K562 (cell line): Measurements from ENCODE around the gene MET. TPM values are rescaled to one million over a fixed set of nuclear protein-coding genes. Genes with fewer than 3 reads are reported as not detected.
A peak's percentile ranks its signal among the peaks of the same experiment; 100 is the strongest.

Experiments used
- ATAC-seq: fragments of 200-7000 bp; cut with Tn5 transposase; 3 replicates; pipeline ENCODE4 v1.9.1; 2020; ENCODE audit warnings: moderate library complexity
- BruUV-seq: library from RNA; stranded (reverse); fragments of 400-500 nt; replicated peaks from 2 replicates; lab custom pipeline; 2021; lab: Mats Ljungman, UMichigan
- CTCF ChIA-PET: fragments of 300-600 bp; formaldehyde crosslinking; extraction: SDS; loops from one replicate; lab custom pipeline; 2021; ENCODE audit warnings: low intra/inter-chr PET ratio; lab: Yijun Ruan, JAX
- POLR2A ChIA-PET: fragments of 300-600, 350-650 bp; sonication (Branson Sonifier 250); formaldehyde crosslinking; extraction: SDS; loops from one replicate; lab custom pipeline; 2021; ENCODE audit warnings: antibody characterized with exemption, inconsistent platforms; lab: Yijun Ruan, JAX
- DNase-seq, 4 experiments: peaks; one replicate each; pipeline versions ENCODE4 v3.0.0 to v3.0.0-alpha.2; 2011 to 2018; ENCODE audit warnings: low spot score in 3 of 4, mixed read lengths in 3 of 4; ENCODE audit errors: extremely low read depth in 1 of 4
- FAIRE-seq: peaks from 2 replicates; lab custom pipeline; 2011; peaks lifted over from hg19 to GRCh38; lab: Jason Lieb, UNC
- H2AFZ ChIP-seq: 2 replicates; pipeline ENCODE4 v1.6.0; 2011; ENCODE audit warnings: low read depth, low read length, control low read depth, inconsistent platforms
- H3K27ac ChIP-seq: fragments of 200-600 bp; 3 replicates; pipeline ENCODE4 v1.8.0; 2011; ENCODE audit warnings: low read depth, mild to moderate bottlenecking, control low read depth, inconsistent platforms, low read length, moderate library complexity, mixed read lengths; ENCODE audit errors: extremely low read depth
- H3K27me3 ChIP-seq, 2 experiments: fragments of 300-600 bp in 1 of 2; 2 replicates in 1 of 2; 3 replicates in 1 of 2; pipeline versions ENCODE4 v1.6.0 to v1.8.0; 2011; ENCODE audit warnings: inconsistent platforms in 2 of 2, low read length in 2 of 2, mild to moderate bottlenecking in 1 of 2, mixed read lengths in 1 of 2, moderate library complexity in 1 of 2; ENCODE audit not compliant: control insufficient read depth in 2 of 2, insufficient read depth in 2 of 2
- H3K36me3 ChIP-seq: fragments of 300-600 bp; 3 replicates; pipeline ENCODE4 v1.8.0; 2011; ENCODE audit warnings: mild to moderate bottlenecking, low read length, inconsistent platforms; ENCODE audit not compliant: control insufficient read depth, insufficient read depth
- H3K4me1 ChIP-seq, 2 experiments: fragments of 200-600 bp in 1 of 2; replicated peaks in 1 of 2; 2 replicates in 1 of 2; 3 replicates in 1 of 2; pipeline versions ENCODE4 v1.5.1 to v1.8.0; 2011; ENCODE audit warnings: inconsistent platforms in 2 of 2, low read length in 2 of 2, mild to moderate bottlenecking in 1 of 2, mixed read lengths in 1 of 2, moderate library complexity in 1 of 2; ENCODE audit not compliant: control insufficient read depth in 2 of 2, insufficient read depth in 2 of 2
- H3K4me2 ChIP-seq: 2 replicates; pipeline ENCODE4 v1.6.1; 2011; ENCODE audit warnings: low read length, control low read depth, inconsistent platforms, mixed read lengths; ENCODE audit not compliant: insufficient read depth
- H3K4me3 ChIP-seq: fragments of 200-600 bp; sonication (generic), shearing (Covaris generic); 2 replicates; pipeline ENCODE4 v1.5.1; 2016; ENCODE audit warnings: control low read depth, inconsistent platforms
- H3K79me2 ChIP-seq: fragments of 200-600 bp; 3 replicates; pipeline ENCODE4 v1.8.0; 2011; ENCODE audit warnings: low read length, inconsistent platforms; ENCODE audit not compliant: control insufficient read depth, insufficient read depth
- H3K9ac ChIP-seq, 2 experiments: 2 replicates each; pipeline versions ENCODE4 v1.6.0 to v1.6.1; 2011; ENCODE audit warnings: low read depth in 2 of 2, low read length in 2 of 2, control low read depth in 1 of 2, inconsistent platforms in 1 of 2, mild to moderate bottlenecking in 1 of 2, mixed read lengths in 1 of 2; ENCODE audit not compliant: insufficient read depth in 1 of 2
- H3K9me1 ChIP-seq: one replicate; pipeline ENCODE4 v1.6.0; 2011; ENCODE audit warnings: inconsistent platforms, mild to moderate bottlenecking, low read length, moderate library complexity; ENCODE audit not compliant: control insufficient read depth, insufficient read depth
- H3K9me3 ChIP-seq: replicated peaks from 2 replicates; pipeline ENCODE4 v1.5.1; 2011; ENCODE audit warnings: low read depth, low read length, inconsistent platforms; ENCODE audit not compliant: control insufficient read depth, insufficient read depth
- H4K20me1 ChIP-seq: replicated peaks from 2 replicates; pipeline ENCODE4 v1.6.1; 2011; ENCODE audit warnings: low read length, inconsistent platforms, mixed read lengths; ENCODE audit not compliant: control insufficient read depth, insufficient read depth
- ATF3 ChIP-seq, 2 experiments: fragments of 450-650 bp in 1 of 2; sonication (generic) in 1 of 2; formaldehyde crosslinking in 1 of 2; IDR thresholded peaks in 1 of 2; conservative IDR thresholded peaks in 1 of 2; 2 replicates each; pipeline versions ENCODE4 v1.6.1 to v1.8.1; 2016 to 2023; ENCODE audit warnings: mild to moderate bottlenecking in 2 of 2, moderate library complexity in 2 of 2, inconsistent platforms in 1 of 2, missing genetic modification reagents in 1 of 2
- CLOCK ChIP-seq: fragments of 250-450 bp; sonication (Bioruptor Pico); IDR thresholded peaks from 2 replicates; pipeline ENCODE4 v1.4.0; 2020; ENCODE audit warnings: mild to moderate bottlenecking, moderate library complexity, borderline replicate concordance
- CREB5 ChIP-seq: fragments of 250-450 bp; sonication (Bioruptor Pico); IDR thresholded peaks from 2 replicates; pipeline ENCODE4 v1.5.0; 2020; ENCODE audit warnings: mild to moderate bottlenecking
- FOSL1 ChIP-seq: fragments of 200-800 bp; sonication (Bioruptor generic); conservative IDR thresholded peaks from 2 replicates; pipeline ENCODE4 v1.6.1; 2016; ENCODE audit warnings: missing genetic modification characterization, missing compliant biosample characterization
- HINFP ChIP-seq: fragments of 450-650 bp; conservative IDR thresholded peaks from 2 replicates; pipeline ENCODE4 v1.6.1; 2016; ENCODE audit warnings: missing genetic modification characterization, low read depth, mild to moderate bottlenecking, control low read depth, missing compliant biosample characterization
- JUNB ChIP-seq: fragments of 450-650 bp; formaldehyde crosslinking; conservative IDR thresholded peaks from 2 replicates; pipeline ENCODE4 v1.4.0; 2020; ENCODE audit warnings: mild to moderate bottlenecking
- KHSRP ChIP-seq: fragments of 450-650 bp; IDR thresholded peaks from 2 replicates; pipeline ENCODE4 v1.6.1; 2017
- LARP7 ChIP-seq: fragments of 450-650 bp; IDR thresholded peaks from 2 replicates; pipeline ENCODE4 v1.6.1; 2016
- NEUROD1 ChIP-seq: fragments of 150-350 bp; IDR thresholded peaks from 2 replicates; pipeline ENCODE4 v1.6.1; 2014; ENCODE audit warnings: borderline replicate concordance, low read length, low read depth; ENCODE audit not compliant: partially characterized antibody
- NFE2L1 ChIP-seq: fragments of 450-650 bp; IDR thresholded peaks from 2 replicates; pipeline ENCODE4 v1.6.1; 2016; ENCODE audit warnings: missing genetic modification characterization, low read depth, mild to moderate bottlenecking, missing compliant biosample characterization, moderate library complexity, borderline replicate concordance
- NR1H2 ChIP-seq: sonication (generic); formaldehyde crosslinking; IDR thresholded peaks from 2 replicates; pipeline ENCODE4 v1.4.0; 2020; ENCODE audit warnings: mild to moderate bottlenecking, missing genetic modification reagents
- NRF1 ChIP-seq, 2 experiments: fragments of 450-650 bp; IDR thresholded peaks in 1 of 2; conservative IDR thresholded peaks in 1 of 2; 2 replicates each; pipeline ENCODE4 v1.6.1; 2014; ENCODE audit warnings: mild to moderate bottlenecking in 2 of 2
- RBM34 ChIP-seq: fragments of 200-400 bp; formaldehyde crosslinking; IDR thresholded peaks from 2 replicates; pipeline ENCODE4 v1.6.1; 2018; ENCODE audit warnings: low read length, borderline replicate concordance; ENCODE audit not compliant: insufficient read depth
- SRF ChIP-seq, 2 experiments: fragments of 250-450, 450-650 bp in 1 of 2; sonication (Bioruptor Pico) in 1 of 2; sonication (generic) in 1 of 2; formaldehyde crosslinking; IDR thresholded peaks; 2 replicates each; pipeline versions ENCODE4 v1.5.0 to v1.5.1; 2020 to 2022; ENCODE audit warnings: mild to moderate bottlenecking in 1 of 2, missing genetic modification reagents in 1 of 2
- SRSF7 ChIP-seq: fragments of 200-400 bp; formaldehyde crosslinking; optimal IDR thresholded peaks from 2 replicates; pipeline ENCODE3; 2017; ENCODE audit warnings: mild to moderate bottlenecking, low read depth, low read length
- YBX1 ChIP-seq: fragments of 450-650 bp; IDR thresholded peaks from 2 replicates; pipeline ENCODE4 v1.7.1; 2016; ENCODE audit warnings: mild to moderate bottlenecking
- ZNF586 ChIP-seq: fragments of 450-650 bp; formaldehyde crosslinking; conservative IDR thresholded peaks from 2 replicates; pipeline ENCODE4 v1.4.0; 2020; ENCODE audit warnings: mild to moderate bottlenecking, moderate library complexity
- WGBS: fragments of 100-300 bp; shearing (Covaris generic); methylation state at CpG from one replicate; pipeline ENCODE4 v1.1.6; 2016; ENCODE audit warnings: low coverage, mixed read lengths; ENCODE audit not compliant: insufficient coverage; ENCODE audit errors: missing lambda C conversion rate; 5-methylcytosine and 5-hydroxymethylcytosine counted together
- in situ Hi-C: fragments of 300-500 bp; cut with MboI; formaldehyde crosslinking; loops from 4 replicates; pipeline ENCODE4 v1.15.0; 2018; ENCODE audit warnings: inconsistent platforms, mixed read lengths
- intact Hi-C: fragments of 100-400 bp; cut with micrococcal nuclease; formaldehyde crosslinking; loops from 2 replicates; pipeline ENCODE4 v1.14.2; 2022
- polyA plus RNA-seq, 8 experiments: library from polyadenylated mRNA; depleted of rRNA in 4 of 8; stranded (reverse) in 5 of 8; unstranded in 3 of 8; fragments of >200 nt; fragmentation: Nextera tagmentation in 2 of 8; fragmentation: Illumina TruSeq in 1 of 8; extraction: Ambion mirVana in 2 of 8; extraction: Trizol in 1 of 8; gene quantifications; 2 replicates each; pipeline versions ENCODE4 v1.2.1 to v1.2.3, GENCODE V29; 2011 to 2014; ENCODE audit warnings: inconsistent platforms in 1 of 8, missing spikeins in 1 of 8
- total RNA-seq, 7 experiments: library from RNA; depleted of rRNA in 6 of 7; stranded (reverse); fragments of >200 nt in 6 of 7; fragmentation: Illumina TruSeq in 2 of 7; extraction: Trizol in 2 of 7; gene quantifications; 2 replicates each; pipeline versions ENCODE4 v1.2.1 to v1.2.3, GENCODE V29; 2011 to 2021; ENCODE audit warnings: low replicate concordance in 1 of 7

The MET gene
- total and polyA plus RNA-seq, 9 of the 15 experiments (the other 6 are each of a cell fraction or from before 2014, with no cell fraction given) = 0.84 to 2.4 (median 1.1) TPM

- Histone ChIP-seq H2AFZ (no peak overlapping the region), H3K9me3 (no peaks in the 10 kb centered on the region), H3K4me3 (no peak overlapping the region), H3K4me2 (no peak overlapping the region), H3K79me2 (no peaks in the 10 kb centered on the region), H3K27me3 (peaks cover 27 to 33% of the 10 kb centered on the region in 2 experiments), H3K9ac (no peak overlapping the region), H3K27ac (no peak overlapping the region), H3K36me3 (no peaks in the 10 kb centered on the region), H3K4me1 (peaks cover 0 to 5% of the 10 kb centered on the region in 2 experiments; a peak in 1 of 5 replicates), H3K9me1 (no peaks in the 10 kb centered on the region), H4K20me1 (no peaks in the 10 kb centered on the region)
- intact Hi-C loops (no loop called here), in situ Hi-C loops (no loop called here)
- ChIA-PET CTCF (no interaction called here), POLR2A (interaction anchor here (1.1 to 2.5 kb wide), 2 partner anchors 18 to 33 kb away, joined by 4 to 12 read pairs; no protein-coding TSS in a partner anchor)
- WGBS = 3% methylated on average over 4 of the region's 4 CpGs
- DNase-seq = no peak
- no peak for ATAC-seq
- no peak for FAIRE-seq
- no TSS peak for BruUV-seq
- no peak for TF ChIP-seq JUNB
- TF ChIP-seq HINFP (tag) = no peak
- peak; percentile 59 for TF ChIP-seq ATF3 (IDR thresholded peaks at IDR 0.05)
- no peak for TF ChIP-seq ATF3 (CRISPR knock-in tag; conservative IDR thresholded peaks at IDR 0.05)
- no peak for TF ChIP-seq ZNF586
- TF ChIP-seq FOSL1 (tag) = peak; percentile 66
- no peak for TF ChIP-seq NFE2L1 (tag)
- TF ChIP-seq NEUROD1 = no peak
- no peak for TF ChIP-seq SRSF7
- no peak for TF ChIP-seq YBX1
- TF ChIP-seq NRF1 (conservative IDR thresholded peaks at IDR 0.05 in 1 of 2, IDR thresholded peaks at IDR 0.05 in 1 of 2) = no peak
- TF ChIP-seq KHSRP = no peak
- no peak for TF ChIP-seq LARP7
- TF ChIP-seq NR1H2 (CRISPR knock-in tag) = no peak
- no peak for TF ChIP-seq CREB5 (CRISPR knock-in tag)
- TF ChIP-seq SRF (CRISPR knock-in tag; IDR thresholded peaks at IDR 0.05) = no peak
- TF ChIP-seq CLOCK (CRISPR knock-in tag) = no peak
- TF ChIP-seq RBM34 = no peak
Observed at GRCh38 chr7:116836911-116837310, 164.9 kb downstream of the MET start.
